Ishikawa (cell line): ENCODE measurements around the gene TMEM61.

Source experiments
- CEBPB ChIP-seq: IDR thresholded peaks from 2 replicates; pipeline ENCODE4 v1.6.1; 2012
- CREB1 ChIP-seq: IDR thresholded peaks from 2 replicates; pipeline ENCODE4 v1.6.1; 2012; ENCODE audit warnings: low read depth
- EGR1 ChIP-seq: IDR thresholded peaks from 2 replicates; pipeline ENCODE4 v1.6.1; 2012
- EP300 ChIP-seq: IDR thresholded peaks from 2 replicates; pipeline ENCODE4 v1.6.1; 2012; ENCODE audit warnings: borderline replicate concordance
- FOXM1 ChIP-seq: IDR thresholded peaks from 2 replicates; pipeline ENCODE4 v1.6.1; 2012; ENCODE audit warnings: low read depth, borderline replicate concordance
- NFIC ChIP-seq: IDR thresholded peaks from 2 replicates; pipeline ENCODE4 v1.6.1; 2012
- RAD21 ChIP-seq: IDR thresholded peaks from 2 replicates; pipeline ENCODE4 v1.6.1; 2012; ENCODE audit warnings: low read depth
- TAF1 ChIP-seq: IDR thresholded peaks from 2 replicates; pipeline ENCODE4 v1.6.1; 2012; ENCODE audit warnings: low read depth, mild to moderate bottlenecking
- TCF12 ChIP-seq: IDR thresholded peaks from 2 replicates; pipeline ENCODE4 v1.6.1; 2012; ENCODE audit warnings: low read depth
- TEAD4 ChIP-seq: IDR thresholded peaks from 2 replicates; pipeline ENCODE4 v1.6.1; 2012
- YY1 ChIP-seq: IDR thresholded peaks from 2 replicates; pipeline ENCODE4 v1.6.1; 2012; ENCODE audit warnings: low read depth
- ZBTB7A ChIP-seq: IDR thresholded peaks from 2 replicates; pipeline ENCODE4 v1.6.1; 2012; ENCODE audit warnings: low read depth
- TF ChIP-seq, protein P1 (sequence below): IDR thresholded peaks from 2 replicates; pipeline ENCODE4 v1.6.1; 2012
- TF ChIP-seq, protein P2 (sequence below): IDR thresholded peaks from 2 replicates; pipeline ENCODE4 v1.6.1; 2012; ENCODE audit warnings: low read depth, mild to moderate bottlenecking
- TF ChIP-seq, protein P3 (sequence below): IDR thresholded peaks from 2 replicates; pipeline ENCODE4 v1.6.1; 2012

TMEM61 gene

DNA sequence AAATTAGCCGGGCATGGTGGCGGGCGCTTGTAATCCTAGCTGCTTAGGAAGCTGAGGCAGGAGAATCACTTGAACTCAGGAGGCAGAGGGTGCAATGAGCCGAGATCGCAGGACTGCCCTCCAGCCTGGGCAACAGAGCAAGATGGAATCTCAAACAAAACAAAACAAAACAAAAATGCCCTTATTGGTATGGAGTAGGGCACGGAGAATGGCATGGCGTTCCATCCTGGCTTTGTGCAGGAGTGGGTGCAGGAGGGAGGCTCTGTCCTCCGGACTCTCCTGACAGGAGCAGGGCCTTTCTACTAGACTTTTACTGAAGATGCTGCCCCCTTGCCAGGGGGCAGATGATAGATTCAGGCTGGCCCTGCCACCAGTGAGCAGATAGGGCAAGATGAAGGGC is 1.0 kb downstream of the TMEM61 start:
- TF ChIP-seq, protein P1, sequence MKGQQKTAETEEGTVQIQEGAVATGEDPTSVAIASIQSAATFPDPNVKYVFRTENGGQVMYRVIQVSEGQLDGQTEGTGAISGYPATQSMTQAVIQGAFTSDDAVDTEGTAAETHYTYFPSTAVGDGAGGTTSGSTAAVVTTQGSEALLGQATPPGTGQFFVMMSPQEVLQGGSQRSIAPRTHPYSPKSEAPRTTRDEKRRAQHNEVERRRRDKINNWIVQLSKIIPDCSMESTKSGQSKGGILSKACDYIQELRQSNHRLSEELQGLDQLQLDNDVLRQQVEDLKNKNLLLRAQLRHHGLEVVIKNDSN: no peak
- TF ChIP-seq, protein P2, sequence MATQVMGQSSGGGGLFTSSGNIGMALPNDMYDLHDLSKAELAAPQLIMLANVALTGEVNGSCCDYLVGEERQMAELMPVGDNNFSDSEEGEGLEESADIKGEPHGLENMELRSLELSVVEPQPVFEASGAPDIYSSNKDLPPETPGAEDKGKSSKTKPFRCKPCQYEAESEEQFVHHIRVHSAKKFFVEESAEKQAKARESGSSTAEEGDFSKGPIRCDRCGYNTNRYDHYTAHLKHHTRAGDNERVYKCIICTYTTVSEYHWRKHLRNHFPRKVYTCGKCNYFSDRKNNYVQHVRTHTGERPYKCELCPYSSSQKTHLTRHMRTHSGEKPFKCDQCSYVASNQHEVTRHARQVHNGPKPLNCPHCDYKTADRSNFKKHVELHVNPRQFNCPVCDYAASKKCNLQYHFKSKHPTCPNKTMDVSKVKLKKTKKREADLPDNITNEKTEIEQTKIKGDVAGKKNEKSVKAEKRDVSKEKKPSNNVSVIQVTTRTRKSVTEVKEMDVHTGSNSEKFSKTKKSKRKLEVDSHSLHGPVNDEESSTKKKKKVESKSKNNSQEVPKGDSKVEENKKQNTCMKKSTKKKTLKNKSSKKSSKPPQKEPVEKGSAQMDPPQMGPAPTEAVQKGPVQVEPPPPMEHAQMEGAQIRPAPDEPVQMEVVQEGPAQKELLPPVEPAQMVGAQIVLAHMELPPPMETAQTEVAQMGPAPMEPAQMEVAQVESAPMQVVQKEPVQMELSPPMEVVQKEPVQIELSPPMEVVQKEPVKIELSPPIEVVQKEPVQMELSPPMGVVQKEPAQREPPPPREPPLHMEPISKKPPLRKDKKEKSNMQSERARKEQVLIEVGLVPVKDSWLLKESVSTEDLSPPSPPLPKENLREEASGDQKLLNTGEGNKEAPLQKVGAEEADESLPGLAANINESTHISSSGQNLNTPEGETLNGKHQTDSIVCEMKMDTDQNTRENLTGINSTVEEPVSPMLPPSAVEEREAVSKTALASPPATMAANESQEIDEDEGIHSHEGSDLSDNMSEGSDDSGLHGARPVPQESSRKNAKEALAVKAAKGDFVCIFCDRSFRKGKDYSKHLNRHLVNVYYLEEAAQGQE: no peak
- TF ChIP-seq, protein P3, sequence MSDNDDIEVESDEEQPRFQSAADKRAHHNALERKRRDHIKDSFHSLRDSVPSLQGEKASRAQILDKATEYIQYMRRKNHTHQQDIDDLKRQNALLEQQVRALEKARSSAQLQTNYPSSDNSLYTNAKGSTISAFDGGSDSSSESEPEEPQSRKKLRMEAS: no peak
- TF ChIP-seq TAF1 (no peak), YY1 (no peak), TCF12 (no peak), CEBPB (no peak)

DNA sequence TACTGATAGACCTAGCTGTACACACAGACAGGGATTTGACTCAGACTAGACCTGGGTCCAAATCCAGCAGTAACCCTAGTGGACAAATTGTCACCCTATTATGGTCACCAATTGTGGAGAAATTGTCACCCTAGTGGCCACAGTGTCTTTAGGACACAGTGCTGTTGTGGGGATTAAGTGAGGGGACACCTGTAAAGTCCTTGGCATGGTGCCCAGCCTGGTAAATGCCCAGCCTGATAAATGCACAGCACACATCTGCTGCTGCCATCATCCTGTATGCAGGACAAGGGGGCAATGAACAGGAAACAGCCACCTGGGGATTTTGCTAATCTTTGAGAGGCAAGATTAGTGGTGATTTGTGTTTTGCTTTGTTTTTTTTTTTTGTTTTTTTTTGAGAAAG is 2.3 kb downstream of the TMEM61 start:
- TF ChIP-seq TCF12 (no peak), NFIC (peak; percentile 56)

DNA sequence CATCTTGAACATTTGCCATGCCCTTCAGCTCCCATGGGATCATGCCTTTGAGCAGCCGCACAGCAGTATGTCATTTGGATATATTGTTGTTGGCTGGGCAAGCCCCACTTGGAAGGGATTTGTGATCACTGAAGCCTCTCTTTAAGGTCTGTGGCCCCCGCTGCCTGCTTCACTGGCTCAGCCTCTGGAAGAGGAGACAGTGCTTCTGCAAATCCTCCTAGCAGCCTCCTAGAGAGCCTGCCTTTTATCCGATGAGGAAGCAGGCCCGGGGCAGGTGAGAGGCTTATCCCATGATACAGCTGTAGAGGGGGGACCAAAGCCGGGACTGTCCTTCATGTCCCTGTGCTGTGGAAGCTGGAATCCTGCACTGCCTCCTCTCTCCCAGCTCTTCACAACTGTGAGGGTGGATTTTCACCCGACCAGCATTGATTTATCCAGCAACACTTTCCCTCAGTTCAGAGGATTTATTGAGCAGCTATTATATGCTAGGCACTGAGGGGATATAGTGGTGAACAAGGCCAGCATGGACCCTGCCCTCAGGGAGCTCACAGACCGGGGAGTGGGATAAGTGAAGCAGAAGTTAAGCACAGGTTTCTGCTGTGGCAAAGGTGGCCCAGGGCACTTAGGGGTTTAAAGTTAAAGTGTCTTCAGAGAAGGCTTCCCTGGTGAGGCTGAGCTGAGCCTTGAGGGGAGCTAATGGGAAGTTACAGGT is 3.9 kb downstream of the TMEM61 start:
- no peak for TF ChIP-seq TCF12

DNA sequence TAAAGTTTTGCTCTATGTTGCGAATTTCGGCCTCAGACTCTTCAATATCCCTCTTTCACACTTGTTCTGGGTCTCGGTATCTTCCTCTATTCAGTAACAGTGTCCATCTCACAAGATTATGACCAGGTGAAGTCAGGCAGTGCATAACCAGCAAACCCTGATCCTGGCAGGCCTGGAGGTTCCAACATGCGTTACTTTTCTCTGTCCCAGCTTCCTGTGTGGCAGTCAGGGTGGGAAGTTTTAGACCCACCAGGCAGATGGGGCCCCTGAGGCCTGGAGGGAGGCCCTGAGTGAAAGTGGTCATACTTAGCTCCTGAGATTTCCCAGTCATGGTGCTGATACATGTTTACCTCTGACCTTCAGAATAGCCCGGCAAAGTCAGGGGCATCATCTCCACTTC is 5.1 kb downstream of the TMEM61 start:
- TF ChIP-seq CEBPB: no peak
- no peak for TF ChIP-seq FOXM1
- TF ChIP-seq EGR1: no peak
- no peak for TF ChIP-seq TAF1
- no peak for TF ChIP-seq EP300
- no peak for TF ChIP-seq NFIC
- no peak for TF ChIP-seq TEAD4
- TF ChIP-seq CREB1: no peak
- no peak for TF ChIP-seq YY1
- no peak for TF ChIP-seq TCF12
- no peak for TF ChIP-seq ZBTB7A
- TF ChIP-seq RAD21: no peak
- TF ChIP-seq, protein P1: no peak
- TF ChIP-seq, protein P3: no peak
- TF ChIP-seq, protein P2: no peak

DNA sequence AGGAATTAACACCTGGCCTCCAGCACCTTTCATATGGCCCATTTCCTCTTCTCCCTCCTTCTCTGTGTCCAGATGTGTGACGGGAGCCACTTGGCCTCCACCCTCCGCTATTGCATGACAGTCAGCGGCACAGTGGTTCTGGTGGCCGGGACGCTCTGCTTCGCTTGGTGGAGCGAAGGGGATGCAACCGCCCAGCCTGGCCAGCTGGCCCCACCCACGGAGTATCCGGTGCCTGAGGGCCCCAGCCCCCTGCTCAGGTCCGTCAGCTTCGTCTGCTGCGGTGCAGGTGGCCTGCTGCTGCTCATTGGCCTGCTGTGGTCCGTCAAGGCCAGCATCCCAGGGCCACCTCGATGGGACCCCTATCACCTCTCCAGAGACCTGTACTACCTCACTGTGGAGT is 5.6 kb downstream of the TMEM61 start:
- no peak for TF ChIP-seq FOXM1
- TF ChIP-seq NFIC: no peak
- no peak for TF ChIP-seq CEBPB
- TF ChIP-seq ZBTB7A: no peak
- TF ChIP-seq TEAD4: no peak
- TF ChIP-seq EGR1: no peak
- TF ChIP-seq CREB1: no peak
- TF ChIP-seq, protein P3: no peak
- TF ChIP-seq, protein P2: no peak
- no peak for TF ChIP-seq RAD21
- TF ChIP-seq YY1: no peak
- no peak for TF ChIP-seq TAF1
- no peak for TF ChIP-seq TCF12
